Spleen (tissue), 7 donors: Measurements from ENCODE around the gene FOLH1.
"Not testable (repeated sequence)": the region's sequence is repeated elsewhere in the genome, so short reads cannot be mapped to it uniquely, and the experiment has no call there.

Experiments used
- POLR2A ChIP-seq, 3 donors: fragments of 450-650 bp; IDR thresholded peaks; one replicate each; pipeline ENCODE4 v1.5.1; 2017; ENCODE audit warnings: antibody characterized with exemption in 3 of 3, mild to moderate bottlenecking in 1 of 3
- POLR2AphosphoS5 ChIP-seq, 3 donors: sonication (generic); formaldehyde crosslinking; IDR thresholded peaks; one replicate each; pipeline ENCODE4 v1.5.1; 2017; ENCODE audit warnings: antibody characterized with exemption in 3 of 3
- TF ChIP-seq, protein P1 (sequence below), 11 experiments: fragments of 200-600 bp in 7 of 11; fragments of 450-650 bp in 4 of 11; sonication (generic) in 4 of 11; IDR thresholded peaks in 8 of 11; conservative IDR thresholded peaks in 3 of 11; 1 replicate in 7 of 11; 2 replicates in 4 of 11; pipeline versions ENCODE4 v1.4.0 to v1.8.0; 2016 to 2021; ENCODE audit warnings: antibody characterized with exemption in 11 of 11, inconsistent platforms in 4 of 11, mild to moderate bottlenecking in 1 of 11
- donor health status: DM: no; HTN: no; CAD: no; lungs with moderate emphysema.
- donor health status: DM: no; HTN: no; CAD: no.
- donor health status: DM: no; HTN: no; CAD: no.

DNA sequence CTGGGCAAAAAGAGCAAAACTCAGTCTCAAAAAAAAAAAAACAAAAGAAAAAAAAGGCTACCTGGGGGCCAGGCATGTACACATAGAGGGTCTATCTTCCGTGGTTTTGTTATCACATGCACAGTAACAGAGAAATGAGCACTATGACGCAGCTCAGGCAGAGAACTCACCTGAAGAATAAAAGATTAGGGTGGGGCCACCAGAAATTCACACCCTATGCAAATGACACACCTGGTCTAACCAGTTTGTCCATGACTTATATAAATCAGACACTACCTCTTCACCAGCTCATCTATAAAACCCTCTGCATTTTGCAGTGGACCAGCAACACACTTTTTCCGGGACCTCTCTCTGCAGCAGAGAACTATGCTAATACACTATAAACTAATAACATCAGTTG, 30.5 kb downstream of the FOLH1 start:
- TF ChIP-seq POLR2A, POLR2AphosphoS5 (IDR thresholded peaks at IDR 0.05): not testable (repeated sequence)
- TF ChIP-seq, protein P1, sequence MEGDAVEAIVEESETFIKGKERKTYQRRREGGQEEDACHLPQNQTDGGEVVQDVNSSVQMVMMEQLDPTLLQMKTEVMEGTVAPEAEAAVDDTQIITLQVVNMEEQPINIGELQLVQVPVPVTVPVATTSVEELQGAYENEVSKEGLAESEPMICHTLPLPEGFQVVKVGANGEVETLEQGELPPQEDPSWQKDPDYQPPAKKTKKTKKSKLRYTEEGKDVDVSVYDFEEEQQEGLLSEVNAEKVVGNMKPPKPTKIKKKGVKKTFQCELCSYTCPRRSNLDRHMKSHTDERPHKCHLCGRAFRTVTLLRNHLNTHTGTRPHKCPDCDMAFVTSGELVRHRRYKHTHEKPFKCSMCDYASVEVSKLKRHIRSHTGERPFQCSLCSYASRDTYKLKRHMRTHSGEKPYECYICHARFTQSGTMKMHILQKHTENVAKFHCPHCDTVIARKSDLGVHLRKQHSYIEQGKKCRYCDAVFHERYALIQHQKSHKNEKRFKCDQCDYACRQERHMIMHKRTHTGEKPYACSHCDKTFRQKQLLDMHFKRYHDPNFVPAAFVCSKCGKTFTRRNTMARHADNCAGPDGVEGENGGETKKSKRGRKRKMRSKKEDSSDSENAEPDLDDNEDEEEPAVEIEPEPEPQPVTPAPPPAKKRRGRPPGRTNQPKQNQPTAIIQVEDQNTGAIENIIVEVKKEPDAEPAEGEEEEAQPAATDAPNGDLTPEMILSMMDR (IDR thresholded peaks at IDR 0.05 in 8 of 11, conservative IDR thresholded peaks at IDR 0.05 in 3 of 11), result not testable (repeated sequence)
